CD4-positive, alpha-beta T cell (primary cell): ENCODE results near the gene HDDC3. TPM values are rescaled to one million over a fixed set of nuclear protein-coding genes. Genes with fewer than 3 reads are reported as not detected.
A peak's percentile ranks its signal among the peaks of the same experiment; 100 is the strongest.

Experiments
- ATAC-seq: fragments of 200-7000 bp; cut with Tn5 transposase; one replicate; pipeline ENCODE4 v1.10.0; 2022; ENCODE audit warnings: mild to moderate bottlenecking; ENCODE audit not compliant: poor library complexity
- CTCF ChIA-PET: fragments of 350-600 bp; sonication (Branson Sonifier 250); formaldehyde crosslinking; loops from one replicate; lab custom pipeline; 2021; ENCODE audit warnings: antibody characterized with exemption, inconsistent platforms; lab: Charles Lee
- POLR2A ChIA-PET: fragments of 350-600 bp; sonication (Branson Sonifier 250); formaldehyde crosslinking; loops from one replicate; lab custom pipeline; 2021; ENCODE audit warnings: antibody characterized with exemption, inconsistent platforms; lab: Charles Lee
- DNase-seq, 14 experiments: peaks; one replicate each; pipeline ENCODE4 v3.0.0-alpha.2; 2013 to 2020; ENCODE audit warnings: mixed read lengths in 2 of 14
- H3K27ac ChIP-seq, 2 donors: one replicate each; pipeline versions ENCODE4 v1.5.1 to v1.7.0; 2013; ENCODE audit warnings: low read length in 2 of 2, low read depth in 1 of 2, mild to moderate bottlenecking in 1 of 2
- H3K27me3 ChIP-seq, 2 experiments: 1 replicate in 1 of 2; 2 replicates in 1 of 2; pipeline versions ENCODE4 v1.6.1 to v1.7.0; 2013; ENCODE audit warnings: low read length in 2 of 2, control low read depth in 1 of 2, mild to moderate bottlenecking in 1 of 2, moderate library complexity in 1 of 2; ENCODE audit not compliant: insufficient read depth in 2 of 2, control insufficient read depth in 1 of 2
- H3K36me3 ChIP-seq: one replicate; pipeline ENCODE4 v1.6.1; 2013; ENCODE audit warnings: low read length, control low read depth; ENCODE audit not compliant: insufficient read depth
- H3K4me1 ChIP-seq: one replicate; pipeline ENCODE4 v1.6.1; 2013; ENCODE audit warnings: low read length, control low read depth; ENCODE audit not compliant: insufficient read depth
- H3K4me3 ChIP-seq: one replicate; pipeline ENCODE4 v1.5.1; 2013; ENCODE audit warnings: mild to moderate bottlenecking, low read length, moderate library complexity
- H3K9me3 ChIP-seq, 2 experiments: 1 replicate in 1 of 2; 2 replicates in 1 of 2; pipeline versions ENCODE4 v1.6.1 to v1.7.0; 2013; ENCODE audit warnings: low read length in 2 of 2, mild to moderate bottlenecking in 2 of 2, control low read depth in 1 of 2, moderate library complexity in 1 of 2; ENCODE audit not compliant: control insufficient read depth in 1 of 2, insufficient read depth in 1 of 2
- H3K27ac Mint-ChIP-seq: one replicate; pipeline ENCODE4 v1.8.0; 2020; ENCODE audit warnings: mixed read lengths
- H3K27me3 Mint-ChIP-seq: one replicate; pipeline ENCODE4 v1.8.0; 2021; ENCODE audit warnings: mixed read lengths
- H3K36me3 Mint-ChIP-seq: one replicate; pipeline ENCODE4 v1.8.0; 2021; ENCODE audit warnings: low read depth, mixed read lengths
- H3K4me1 Mint-ChIP-seq: one replicate; pipeline ENCODE4 v1.8.0; 2021; ENCODE audit warnings: low read depth, mixed read lengths
- H3K4me3 Mint-ChIP-seq: one replicate; pipeline ENCODE4 v1.8.0; 2020; ENCODE audit warnings: mild to moderate bottlenecking, mixed read lengths
- H3K9me3 Mint-ChIP-seq: one replicate; pipeline ENCODE4 v1.8.0; 2020; ENCODE audit warnings: mixed read lengths
- intact Hi-C, 2 experiments: fragments of 100-400 bp; cut with DNase I in 1 of 2; cut with micrococcal nuclease in 1 of 2; formaldehyde crosslinking; loops; one replicate each; pipeline versions ENCODE4 v1.15.1 to v1.9.0; 2023 to 2025; cut with DNase I, micrococcal nuclease
- total RNA-seq, 174 experiments: library from RNA in 2 of 174; stranded (reverse) in 2 of 174; gene quantifications; one replicate each; pipeline ENCODE4 v1.2.3 and lab custom pipeline; 2021 to 2026
- TF ChIP-seq, protein P1 (sequence below): fragments of 200-600 bp; IDR thresholded peaks from one replicate; pipeline ENCODE4 v1.8.0; 2022; ENCODE audit warnings: antibody characterized with exemption, mild to moderate bottlenecking

The HDDC3 gene
- total RNA-seq, 2 experiments from 2014 or later = 9.9 to 10.8 TPM

- ChIA-PET POLR2A (no interaction called here), CTCF (no interaction called here)
- Mint-ChIP-seq H3K36me3 (peaks cover 62% of the 10 kb centered on the region), H3K9me3 (no peaks in the 10 kb centered on the region), H3K27ac (no peak overlapping the region), H3K4me3 (no peak overlapping the region), H3K27me3 (no peaks in the 10 kb centered on the region), H3K4me1 (peaks cover 20% of the 10 kb centered on the region)
- TF ChIP-seq, protein P1, sequence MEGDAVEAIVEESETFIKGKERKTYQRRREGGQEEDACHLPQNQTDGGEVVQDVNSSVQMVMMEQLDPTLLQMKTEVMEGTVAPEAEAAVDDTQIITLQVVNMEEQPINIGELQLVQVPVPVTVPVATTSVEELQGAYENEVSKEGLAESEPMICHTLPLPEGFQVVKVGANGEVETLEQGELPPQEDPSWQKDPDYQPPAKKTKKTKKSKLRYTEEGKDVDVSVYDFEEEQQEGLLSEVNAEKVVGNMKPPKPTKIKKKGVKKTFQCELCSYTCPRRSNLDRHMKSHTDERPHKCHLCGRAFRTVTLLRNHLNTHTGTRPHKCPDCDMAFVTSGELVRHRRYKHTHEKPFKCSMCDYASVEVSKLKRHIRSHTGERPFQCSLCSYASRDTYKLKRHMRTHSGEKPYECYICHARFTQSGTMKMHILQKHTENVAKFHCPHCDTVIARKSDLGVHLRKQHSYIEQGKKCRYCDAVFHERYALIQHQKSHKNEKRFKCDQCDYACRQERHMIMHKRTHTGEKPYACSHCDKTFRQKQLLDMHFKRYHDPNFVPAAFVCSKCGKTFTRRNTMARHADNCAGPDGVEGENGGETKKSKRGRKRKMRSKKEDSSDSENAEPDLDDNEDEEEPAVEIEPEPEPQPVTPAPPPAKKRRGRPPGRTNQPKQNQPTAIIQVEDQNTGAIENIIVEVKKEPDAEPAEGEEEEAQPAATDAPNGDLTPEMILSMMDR = no peak
- peaks cover 37% of the 10 kb centered on the region for H3K4me1 ChIP-seq
- H3K27ac ChIP-seq = no peak overlapping the region
- ATAC-seq (no peak), DNase-seq (no peak)
- no peak overlapping the region for H3K4me3 ChIP-seq
- intact Hi-C loops = loop anchor here (5.0 to 10.0 kb wide), 3 partner anchors 57 to 1043 kb away; partner anchors contain the start of genes AP3S2 (in 2 of the 2) and PRC1 (in 1 of the 2)
- no peaks in the 10 kb centered on the region for H3K9me3 ChIP-seq
- H3K27me3 ChIP-seq = no peaks in the 10 kb centered on the region
- peaks cover 57% of the 10 kb centered on the region for H3K36me3 ChIP-seq
Measured at GRCh38 chr15:90938261-90938660, 5.9 kb upstream of the HDDC3 start.

- H3K27ac Mint-ChIP-seq = peak overlapping the region; percentile 94
- peaks cover 50% of the 10 kb centered on the region for H3K36me3 Mint-ChIP-seq
- Histone ChIP-seq H3K4me1 (peaks cover 51% of the 10 kb centered on the region), H3K27me3 (no peaks in the 10 kb centered on the region), H3K36me3 (peaks cover 42% of the 10 kb centered on the region), H3K4me3 (no peak overlapping the region), H3K9me3 (no peaks in the 10 kb centered on the region), H3K27ac (no peak overlapping the region)
- H3K27me3 Mint-ChIP-seq = no peaks in the 10 kb centered on the region
- no peak for DNase-seq
- POLR2A ChIA-PET = interaction anchor here (8.1 kb wide), 1 partner anchor 20 kb away, joined by 126 read pairs; the partner anchor contains the start of gene RCCD1
- intact Hi-C loops = loop anchor here (5.0 to 10.0 kb wide), 3 partner anchors 58 to 1042 kb away; partner anchors contain the start of genes AP3S2 (in 2 of the 2) and PRC1 (in 1 of the 2)
- TF ChIP-seq, protein P1 = no peak
- no peaks in the 10 kb centered on the region for H3K9me3 Mint-ChIP-seq
- peaks cover 27% of the 10 kb centered on the region for H3K4me1 Mint-ChIP-seq
- CTCF ChIA-PET = interaction anchor here (1.3 kb wide), 1 partner anchor 18 kb away, joined by 3 read pairs; the partner anchor contains the start of gene RCCD1
- no peak for ATAC-seq
- H3K4me3 Mint-ChIP-seq = peak overlapping the region; percentile 89
Measured at GRCh38 chr15:90936823-90937222, 4.5 kb upstream of the HDDC3 start.

DNA sequence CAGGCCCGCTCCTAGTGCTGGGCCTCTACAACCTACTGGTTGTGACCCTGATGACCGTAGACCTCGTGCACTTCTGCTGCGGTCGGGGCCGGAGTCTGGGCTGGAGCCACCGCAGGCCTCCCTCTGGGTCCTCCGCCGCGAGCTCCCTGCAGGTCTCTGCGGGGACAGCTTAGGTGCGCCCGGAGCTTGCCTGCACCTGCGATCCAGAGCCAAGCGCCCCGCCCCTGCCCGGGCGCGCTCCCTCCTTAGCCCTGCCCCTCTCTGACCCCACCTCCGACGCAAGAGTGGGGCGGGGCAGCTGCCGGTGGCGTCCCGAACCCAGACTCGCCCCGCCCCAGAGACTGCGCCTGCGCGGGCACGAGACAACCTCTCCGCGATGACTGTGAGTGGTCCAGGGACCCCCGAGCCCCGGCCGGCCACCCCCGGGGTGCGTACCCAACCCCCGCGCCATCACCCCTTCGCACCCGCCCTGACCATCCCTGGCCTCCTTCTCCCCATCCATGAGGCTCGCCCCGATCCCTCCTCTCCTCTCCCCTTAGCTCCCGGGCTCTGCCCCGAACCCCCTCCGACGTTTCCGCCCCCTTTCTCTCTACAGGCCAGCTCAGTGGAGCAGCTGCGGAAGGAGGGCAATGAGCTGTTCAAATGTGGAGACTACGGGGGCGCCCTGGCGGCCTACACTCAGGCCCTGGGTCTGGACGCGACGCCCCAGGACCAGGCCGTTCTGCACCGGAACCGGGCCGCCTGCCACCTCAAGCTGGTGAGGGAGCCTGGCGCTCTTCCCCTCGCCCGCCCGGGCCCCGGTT lies 2.8 kb upstream of the HDDC3 start, which contains the start of gene UNC45A:
UNC45A (plus strand) TSS at position 337 of the 803 bp plus-strand sequence; CDS start at position 377, 40 bp downstream.
- H3K4me1 ChIP-seq = peaks cover 68% of the 10 kb centered on the region
- peaks cover 39% of the 10 kb centered on the region for H3K36me3 Mint-ChIP-seq
- intact Hi-C loops = loop anchor here (1.0 to 10.0 kb wide), 9 partner anchors 19 to 1040 kb away; partner anchors contain the start of genes AP3S2 (in 2 of the 2), BLM (in 1 of the 2), PRC1 (in 1 of the 2) and RCCD1 (in 1 of the 2)
- H3K27me3 Mint-ChIP-seq = no peaks in the 10 kb centered on the region
- CTCF ChIA-PET = interaction anchor here (0.6 to 5.1 kb wide), 10 partner anchors 10 to 666 kb away, joined by 3 to 88 read pairs (median 4); partner anchors contain the start of genes MAN2A2, PRC1 and RCCD1
- no peaks in the 10 kb centered on the region for H3K27me3 ChIP-seq
- H3K9me3 ChIP-seq = no peaks in the 10 kb centered on the region
- peak within 1 kb of the TSS; percentile 84 for H3K4me3 ChIP-seq
- POLR2A ChIA-PET = interaction anchor here (0.6 to 8.1 kb wide), 19 partner anchors 8 to 1945 kb away, joined by 3 to 232 read pairs (median 4); partner anchors contain the start of genes BLM, CIB1, GDPGP1 and MAN2A2
- H3K9me3 Mint-ChIP-seq = no peaks in the 10 kb centered on the region
- H3K27ac Mint-ChIP-seq = peak within 1 kb of the TSS; percentile 94
- peak within 1 kb of the TSS; percentile 89 for H3K4me3 Mint-ChIP-seq
- peaks cover 28% of the 10 kb centered on the region for H3K36me3 ChIP-seq
- TF ChIP-seq, protein P1 = no peak
- ATAC-seq (peak; percentile 74), DNase-seq (peak; percentile 93 to 99 (median 96))
- peaks cover 40% of the 10 kb centered on the region for H3K4me1 Mint-ChIP-seq
- peak within 1 kb of the TSS; percentile 70 to 79 for H3K27ac ChIP-seq
